ENCODE results near the gene DCPS. TPM values are rescaled to one million over a fixed set of nuclear protein-coding genes. Genes with fewer than 3 reads are reported as not detected.

Gene DCPS
- total and polyA plus RNA-seq, 3 donors from 2014 or later, result 16.8 to 20.9 (median 16.9) TPM

- intact Hi-C loops (cut with DNase I; ENCODE audit: low total_unique reads), result loop anchor here (10.0 kb wide), 1 partner anchor 124 kb away; no protein-coding TSS in a partner anchor
- no peaks in the 10 kb centered on the region for H3K9me3 ChIP-seq
- peak; percentile 90 for DNase-seq
- H3K4me3 ChIP-seq, result no peak overlapping the region
- peaks cover 10% of the 10 kb centered on the region for H3K4me1 ChIP-seq
- H3K27me3 ChIP-seq, result no peaks in the 10 kb centered on the region
- H3K36me3 ChIP-seq (ENCODE audit: low read depth, missing control alignments), result no peaks in the 10 kb centered on the region
- WGBS, 2 donors, result 53 to 60% methylated on average over 12 of the region's 12 CpGs
- peak overlapping the region in 1 of 2 donors; percentile 11 for H3K27ac ChIP-seq
- TF ChIP-seq CTCF (IDR thresholded peaks at IDR 0.05) (peak; percentile 85 to 88 (median 86)), POLR2A (IDR thresholded peaks at IDR 0.05) (no peak)
Measured at GRCh38 chr11:126310200-126310991, 6.5 kb downstream of the DCPS start.

- no peaks in the 10 kb centered on the region for H3K27me3 ChIP-seq
- H3K9me3 ChIP-seq, result no peaks in the 10 kb centered on the region
- H3K4me3 ChIP-seq, result no peak overlapping the region
- H3K27ac ChIP-seq, result peak overlapping the region in 1 of 2 donors; percentile 11
- WGBS, 2 donors, result 55 to 72% methylated on average over 6 of the region's 6 CpGs
- intact Hi-C loops (cut with DNase I; ENCODE audit: low total_unique reads), result loop anchor here (10.0 kb wide), 1 partner anchor 124 kb away; no protein-coding TSS in a partner anchor
- no peak for TF ChIP-seq CTCF (IDR thresholded peaks at IDR 0.05)
- TF ChIP-seq POLR2A (IDR thresholded peaks at IDR 0.05), result no peak
- H3K4me1 ChIP-seq, result peaks cover 10% of the 10 kb centered on the region
- no peak for DNase-seq
- H3K36me3 ChIP-seq (ENCODE audit: low read depth, missing control alignments), result no peaks in the 10 kb centered on the region
Measured at GRCh38 chr11:126310992-126311310, 7.1 kb downstream of the DCPS start.

DNA sequence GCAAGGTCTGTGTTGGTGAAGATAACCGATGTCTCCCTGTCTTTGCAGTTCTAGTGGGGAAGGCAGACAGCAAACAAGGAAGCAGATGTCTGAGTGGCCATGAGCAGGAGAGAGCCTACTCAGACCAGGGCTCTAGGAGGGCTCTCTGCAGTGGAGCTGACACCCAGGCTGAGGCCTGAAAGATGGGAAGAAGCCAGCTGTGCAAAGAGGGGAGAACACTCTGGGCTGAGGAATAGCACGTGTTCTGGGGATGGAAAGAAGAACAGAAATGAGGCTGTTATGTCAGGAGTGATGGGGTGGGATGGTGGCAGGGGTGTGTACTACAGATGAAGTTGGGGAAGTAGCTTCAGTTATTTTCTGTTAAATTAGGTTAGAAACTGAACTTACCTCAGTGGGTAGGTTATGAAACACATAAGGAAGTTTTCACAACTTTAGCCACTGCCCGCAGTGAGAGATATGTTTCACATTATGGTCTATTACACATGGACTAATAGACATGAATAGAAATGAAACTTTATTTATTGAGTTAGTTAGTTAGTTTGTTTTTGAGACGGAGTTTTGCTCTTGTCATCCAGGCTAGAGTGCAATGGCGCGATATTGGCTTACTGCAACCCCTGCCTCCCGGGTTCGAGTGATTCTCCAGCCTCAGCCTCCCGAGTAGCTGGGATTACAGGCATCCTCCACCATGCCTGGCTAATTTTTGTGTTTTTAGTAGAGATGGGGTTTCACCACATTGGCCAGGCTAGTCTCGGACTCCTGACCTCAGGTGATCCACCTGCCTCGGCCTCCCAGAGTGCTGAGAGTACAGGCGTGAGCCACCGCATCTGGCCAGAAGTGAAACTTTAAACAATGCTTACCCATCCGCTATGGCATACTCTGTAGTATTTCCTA, 7.8 kb downstream of the DCPS start:
- Histone ChIP-seq H3K4me3 (no peak overlapping the region), H3K4me1 (peaks cover 10% of the 10 kb centered on the region), H3K27ac (no peak overlapping the region), H3K9me3 (no peaks in the 10 kb centered on the region), H3K36me3 (ENCODE audit: low read depth, missing control alignments) (no peaks in the 10 kb centered on the region), H3K27me3 (no peaks in the 10 kb centered on the region)
- intact Hi-C loops (cut with DNase I; ENCODE audit: low total_unique reads), result loop anchor here (10.0 kb wide), 1 partner anchor 123 kb away; no protein-coding TSS in a partner anchor
- no peak for DNase-seq
- WGBS, 2 donors, result 86% methylated on average over 14 of the region's 14 CpGs
- no peak for TF ChIP-seq CTCF (IDR thresholded peaks at IDR 0.05)
- no peak for TF ChIP-seq POLR2A (IDR thresholded peaks at IDR 0.05)

GRCh38 chr11:126312961-126313360, 9.1 kb downstream of the DCPS start:
- Histone ChIP-seq H3K4me1 (peaks cover 17% of the 10 kb centered on the region), H3K9me3 (no peaks in the 10 kb centered on the region), H3K27me3 (no peaks in the 10 kb centered on the region), H3K36me3 (ENCODE audit: low read depth, missing control alignments) (no peaks in the 10 kb centered on the region), H3K4me3 (no peak overlapping the region), H3K27ac (no peak overlapping the region)
- 69 to 77% methylated on average over 8 of the region's 8 CpGs for WGBS, 2 donors
- intact Hi-C loops (cut with DNase I; ENCODE audit: low total_unique reads), result loop anchor here (10.0 kb wide), 1 partner anchor 122 kb away; no protein-coding TSS in a partner anchor
- TF ChIP-seq CTCF (IDR thresholded peaks at IDR 0.05), result no peak
- TF ChIP-seq POLR2A (IDR thresholded peaks at IDR 0.05), result no peak
- no peak for DNase-seq
